Measurements from ENCODE around the gene CLIC4.
"Not testable (repeated sequence)": the region's sequence is repeated elsewhere in the genome, so short reads cannot be mapped to it uniquely, and the experiment has no call there.

The CLIC4 gene

DNA sequence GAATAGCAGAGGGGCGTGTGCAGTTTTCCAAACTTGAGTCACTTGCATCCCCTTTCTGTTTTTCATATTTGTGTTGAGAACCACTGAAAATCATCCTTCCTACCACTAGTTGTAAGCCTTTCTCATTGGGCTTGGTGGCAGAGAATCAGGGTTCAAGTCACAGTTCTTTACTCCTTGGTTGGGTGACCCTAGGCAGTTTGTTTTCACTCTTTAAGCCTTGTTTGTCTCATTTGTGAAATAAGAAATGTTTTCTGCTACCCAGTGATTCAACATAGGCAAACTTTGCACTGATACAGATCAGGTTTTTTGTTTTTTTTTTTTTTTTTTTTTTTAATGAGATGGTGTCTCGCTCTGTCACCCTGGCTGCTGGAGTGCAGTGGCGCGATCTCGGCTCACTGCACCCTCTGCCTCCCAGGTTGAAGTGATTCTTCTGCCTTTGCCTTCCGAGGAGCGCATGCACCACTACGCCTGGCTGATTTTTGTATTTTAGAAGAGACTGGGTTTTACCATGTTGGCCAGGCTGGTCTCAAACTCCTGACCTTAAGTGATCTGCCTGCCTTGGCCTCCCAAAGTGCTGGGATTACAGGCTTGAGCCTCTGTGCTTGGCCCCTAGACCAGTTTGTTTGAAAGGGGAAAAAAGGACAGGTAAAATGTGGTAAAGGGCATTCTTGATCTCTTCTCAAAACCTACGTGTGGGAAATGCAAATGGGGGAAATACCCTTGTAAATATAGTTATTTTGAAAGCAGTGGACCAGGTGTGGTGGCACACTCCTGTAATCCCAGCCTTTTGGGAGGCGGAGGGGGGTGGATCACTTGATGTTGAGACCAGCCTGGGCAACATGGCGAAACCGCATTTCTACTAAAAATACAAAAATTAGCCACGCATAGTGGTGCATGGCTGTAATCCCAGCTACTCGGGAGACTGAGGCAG, 3.2 kb downstream of the CLIC4 start:
- DNase-seq: no peak

DNA sequence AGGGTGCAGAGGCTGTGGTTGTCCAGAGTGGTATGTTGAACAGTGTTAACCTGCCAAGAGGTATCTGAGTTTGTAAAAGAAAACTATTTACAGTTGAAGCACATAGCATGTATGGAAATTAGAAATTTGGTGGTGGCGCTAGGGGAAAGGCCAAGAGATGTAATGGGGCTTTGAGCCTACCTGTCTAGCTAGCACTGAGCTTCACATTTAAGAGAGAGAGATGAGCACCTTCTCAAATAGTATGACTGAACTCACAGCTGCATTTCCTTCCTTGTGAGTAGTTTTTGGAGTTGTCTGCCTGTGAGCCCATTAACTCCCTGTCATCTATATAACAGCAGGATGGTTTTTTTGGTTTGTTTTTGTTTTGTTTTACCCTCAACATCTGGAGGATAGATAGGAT, 4.0 kb downstream of the CLIC4 start:
- no peak for DNase-seq

GRCh38 chr1:24749886-24750285, 4.6 kb downstream of the CLIC4 start:
- no peak for DNase-seq

DNA sequence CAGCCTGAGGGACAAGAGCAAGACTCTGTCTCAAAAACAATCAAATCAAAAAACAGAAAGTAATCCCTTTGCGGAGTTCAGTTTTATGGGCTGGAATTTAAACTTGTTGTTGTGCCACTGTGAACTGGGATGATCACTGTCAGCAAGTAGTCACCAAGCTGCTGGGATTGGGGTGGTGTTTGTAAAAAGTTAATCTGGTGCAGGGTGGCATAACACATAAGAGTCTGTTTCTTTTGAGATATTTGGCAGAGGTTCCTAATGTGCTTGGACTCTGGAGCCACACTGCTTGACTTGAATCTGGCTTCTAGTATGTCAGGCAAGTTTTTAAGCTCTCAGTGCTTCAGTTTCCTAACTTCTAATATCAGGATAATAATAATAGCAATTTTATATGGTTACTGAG, 6.6 kb downstream of the CLIC4 start:
- DNase-seq: no peak

- no peak for DNase-seq
Observed at GRCh38 chr1:24752305-24752704, 7.1 kb downstream of the CLIC4 start.

DNA sequence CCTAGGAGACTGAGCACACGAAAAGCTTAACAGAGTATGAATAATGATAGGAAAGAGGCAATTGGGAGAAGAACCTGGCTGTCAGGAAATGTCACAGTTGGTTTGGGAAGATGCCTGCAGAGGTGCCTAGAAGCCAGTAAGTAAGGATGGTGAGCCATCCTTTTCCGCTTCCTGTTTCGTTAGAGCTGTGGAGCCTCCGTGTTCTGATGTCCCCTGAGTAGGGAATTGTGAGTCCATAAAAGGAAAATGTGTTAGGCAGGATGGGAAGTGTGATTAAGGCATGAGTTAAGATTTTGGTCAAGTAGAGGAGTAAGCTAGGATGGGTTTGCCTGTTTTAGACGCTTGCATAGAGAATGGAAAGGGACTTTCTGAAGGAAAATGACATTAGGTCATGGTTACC, 9.0 kb downstream of the CLIC4 start:
- DNase-seq: no peak

- DNase-seq: not testable (repeated sequence)
Observed at GRCh38 chr1:24755323-24755722, 10.1 kb downstream of the CLIC4 start.

DNA sequence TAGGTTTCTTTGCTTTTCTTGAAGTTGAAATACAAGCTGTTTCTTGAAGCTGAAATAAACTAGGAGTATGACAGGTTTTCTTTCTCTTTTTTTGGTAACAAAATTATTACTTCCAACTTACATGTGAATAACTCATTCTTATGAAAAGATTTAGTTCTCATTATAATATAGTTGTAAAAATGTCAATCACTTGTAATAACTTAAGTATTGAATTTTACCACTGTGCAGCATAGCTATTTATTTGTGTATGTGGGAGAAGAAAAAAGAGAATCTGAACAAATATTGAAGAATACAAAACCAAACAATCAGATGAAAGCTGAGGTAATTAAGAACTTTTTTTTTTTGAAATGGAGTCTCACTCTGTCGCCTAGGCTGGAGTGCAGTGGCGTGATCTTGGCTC, 11.1 kb downstream of the CLIC4 start:
- no peak for DNase-seq

DNA sequence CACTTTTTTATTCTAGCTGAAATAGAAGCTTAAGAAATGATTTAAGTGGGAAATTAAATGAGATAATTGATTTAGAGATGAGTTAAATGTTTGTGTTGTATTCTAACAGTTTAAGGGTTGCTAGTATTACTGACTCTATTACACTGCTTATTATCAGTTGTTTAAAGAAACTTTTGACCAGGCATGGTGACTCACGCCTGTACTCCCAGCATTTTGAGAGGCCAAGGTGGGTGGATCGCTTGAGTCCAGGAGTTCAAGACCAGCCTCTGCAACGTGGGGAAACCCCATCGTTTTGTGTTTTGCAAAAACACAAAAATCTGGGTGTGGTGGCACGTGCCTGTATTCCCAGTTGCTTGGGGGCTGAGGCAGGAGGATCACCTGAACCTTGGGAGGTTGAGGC, 14.2 kb downstream of the CLIC4 start:
- no peak for DNase-seq

DNA sequence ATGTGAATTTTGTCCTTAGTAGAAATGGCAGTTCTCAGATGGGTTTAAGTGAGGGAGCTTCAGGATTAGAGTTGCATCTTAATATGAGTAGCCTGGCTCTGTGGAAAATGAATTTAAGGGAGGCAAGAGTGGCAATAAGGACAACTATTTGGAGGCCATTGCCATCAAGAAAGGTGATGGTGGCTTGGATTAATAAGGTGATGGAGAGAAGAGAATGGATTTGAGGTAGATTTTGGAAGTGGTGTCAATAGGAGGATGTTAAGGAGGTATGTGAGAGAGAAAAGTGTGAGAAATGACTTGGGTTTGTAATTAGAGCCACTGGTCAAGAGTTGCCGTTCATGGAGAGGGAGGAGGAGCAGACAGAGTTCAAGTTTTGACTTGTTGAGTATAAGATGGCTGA, 16.3 kb downstream of the CLIC4 start:
- no peak for DNase-seq

GRCh38 chr1:24762133-24762676, 17.0 kb downstream of the CLIC4 start:
- DNase-seq: peak; percentile 93 to 95

- DNase-seq: no peak
Observed at GRCh38 chr1:24763671-24764070, 18.4 kb downstream of the CLIC4 start.

GRCh38 chr1:24764439-24764838, 19.2 kb downstream of the CLIC4 start:
- DNase-seq: no peak

DNA sequence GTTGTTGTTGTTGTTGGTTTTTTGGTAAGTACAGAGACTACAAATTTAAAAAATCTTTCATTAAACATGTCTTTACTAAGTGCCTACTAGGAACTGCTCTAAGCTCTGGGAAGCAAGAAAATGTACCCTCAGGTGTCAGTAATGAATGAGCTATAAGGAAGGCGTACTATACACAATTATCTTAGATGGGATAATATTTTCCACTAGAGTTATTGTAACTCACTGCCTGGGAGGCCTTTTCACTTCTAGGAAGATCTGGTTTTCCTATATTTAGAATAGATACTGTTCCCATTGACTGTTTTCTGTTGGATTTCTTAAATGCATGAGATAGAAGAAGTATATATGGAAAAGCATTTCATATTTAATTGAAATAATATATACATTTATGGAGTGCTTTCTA, 19.6 kb downstream of the CLIC4 start:
- no peak for DNase-seq

DNA sequence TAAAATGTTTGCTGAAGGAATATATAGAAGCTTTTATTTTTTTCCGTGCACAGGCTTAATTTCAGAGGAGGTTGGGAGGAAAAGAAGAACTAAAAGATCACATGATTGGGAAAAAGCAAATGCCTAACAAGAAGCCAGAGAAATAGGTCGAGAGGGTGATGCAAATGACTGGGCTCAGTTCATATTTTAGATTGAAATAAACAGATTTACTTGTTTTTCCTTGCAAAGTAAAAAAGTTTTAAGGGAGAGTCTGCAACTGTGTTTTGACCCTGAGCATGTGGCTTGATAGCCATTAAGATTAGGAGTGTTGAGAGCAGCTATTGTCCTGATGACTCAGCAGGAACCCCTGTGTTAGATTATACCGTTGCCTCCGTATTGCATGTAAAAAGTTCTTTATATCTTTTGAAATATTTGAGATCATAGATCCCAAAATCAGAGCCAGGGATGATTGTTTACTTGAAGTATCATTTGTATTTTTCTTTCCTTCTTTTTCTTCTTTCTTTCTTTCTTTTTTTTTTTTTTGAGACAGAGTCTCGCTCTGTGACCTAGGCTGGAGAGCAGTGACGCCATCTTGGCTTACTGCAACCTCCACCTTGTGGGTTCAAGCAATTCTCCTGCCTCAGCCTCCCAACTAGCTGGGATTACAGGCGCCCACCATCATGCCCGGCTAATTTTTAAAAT, 20.2 kb downstream of the CLIC4 start:
- DNase-seq: peak in 1 of 2 donors; percentile 27

GRCh38 chr1:24767351-24767750, 22.1 kb downstream of the CLIC4 start:
- no peak for DNase-seq

- DNase-seq: no peak
Observed at GRCh38 chr1:24768873-24769605, 23.8 kb downstream of the CLIC4 start.

DNA sequence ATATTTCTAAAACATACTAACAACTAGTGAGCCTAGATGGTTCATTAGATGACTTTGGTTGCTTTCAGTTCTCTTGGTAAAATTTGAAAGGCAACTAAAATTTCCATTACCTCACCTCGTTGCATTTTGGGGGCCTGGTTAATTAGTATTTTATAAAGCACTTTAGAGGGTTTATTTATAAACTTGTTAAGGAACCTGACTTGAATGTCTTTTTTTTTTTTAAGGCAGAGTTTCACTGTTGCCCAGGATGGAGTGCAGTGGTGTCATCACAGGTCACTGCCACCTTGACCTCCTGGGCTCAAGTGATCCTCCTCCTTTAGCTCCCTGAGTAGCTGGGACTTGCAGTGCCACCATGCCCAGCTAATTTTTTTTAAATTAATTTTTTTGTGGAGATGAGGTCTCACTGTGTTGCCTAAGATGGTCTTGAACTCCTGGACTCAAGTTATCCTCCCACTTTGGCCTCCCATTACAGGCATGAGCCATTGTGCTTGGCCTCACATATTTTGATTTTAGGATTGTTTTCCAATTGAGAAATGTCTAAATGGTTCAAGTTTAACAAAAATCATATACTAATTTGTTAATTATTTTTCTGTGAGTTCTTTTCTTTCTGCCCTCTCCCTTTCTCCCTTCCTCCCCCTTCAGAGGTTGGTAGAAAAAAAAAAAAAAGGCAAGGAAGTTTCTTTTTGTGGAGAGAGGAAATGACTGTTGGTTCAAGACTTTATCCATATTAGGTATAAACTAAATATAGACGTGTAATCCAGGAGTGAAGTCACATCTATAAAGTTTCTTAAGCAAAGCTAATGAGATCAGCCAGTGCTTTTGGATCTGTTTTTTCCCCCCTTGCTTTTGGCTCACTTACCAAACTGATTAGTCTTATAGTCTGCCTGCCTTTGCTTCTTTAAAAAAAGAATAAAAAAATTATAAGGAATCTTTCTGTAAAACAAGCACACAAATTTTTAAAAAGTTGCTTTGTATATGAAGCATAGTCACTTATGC, 24.7 kb downstream of the CLIC4 start:
- DNase-seq: peak; percentile 75 to 76

GRCh38 chr1:24770881-24771280, 25.6 kb downstream of the CLIC4 start:
- DNase-seq: no peak

- DNase-seq: peak in 1 of 2 donors; percentile 29
Observed at GRCh38 chr1:24771574-24771973, 26.3 kb downstream of the CLIC4 start.

GRCh38 chr1:24773618-24774017, 28.4 kb downstream of the CLIC4 start:
- no peak for DNase-seq

DNA sequence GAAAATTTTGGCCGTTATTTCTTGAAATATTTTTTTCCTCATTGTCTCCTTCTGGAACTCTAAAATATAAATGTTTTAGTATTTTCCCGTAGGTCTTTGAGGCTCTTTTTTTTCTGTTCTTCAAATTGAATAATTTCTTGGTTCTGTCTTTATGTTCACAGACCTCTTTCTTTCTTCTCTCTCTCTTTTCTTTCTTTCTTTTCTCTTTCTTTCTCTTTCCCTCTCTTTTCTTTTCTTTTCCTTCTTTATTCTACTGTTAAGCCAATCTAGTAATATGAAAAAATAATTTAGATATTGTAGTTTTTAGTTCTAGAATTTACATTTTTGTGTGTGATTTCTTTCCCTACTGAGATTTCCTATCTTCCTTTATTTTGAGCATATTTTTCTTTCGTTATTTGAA, 30.1 kb downstream of the CLIC4 start:
- no peak for DNase-seq
